HG02840 (cell line): ENCODE measurements around the gene SLC22A17.
"Not testable (repeated sequence)": the region's sequence is repeated elsewhere in the genome, so short reads cannot be mapped to it uniquely, and the experiment has no call there.

Experiments
- ATAC-seq: cut with Tn5 transposase; IDR thresholded peaks from one replicate; pipeline ENCODE4 v1.9.1; 2021; ENCODE audit warnings: mild to moderate bottlenecking, moderate library complexity, moderate number of reproducible peaks; ENCODE audit not compliant: unreplicated experiment, low FRiP score

SLC22A17 gene

DNA sequence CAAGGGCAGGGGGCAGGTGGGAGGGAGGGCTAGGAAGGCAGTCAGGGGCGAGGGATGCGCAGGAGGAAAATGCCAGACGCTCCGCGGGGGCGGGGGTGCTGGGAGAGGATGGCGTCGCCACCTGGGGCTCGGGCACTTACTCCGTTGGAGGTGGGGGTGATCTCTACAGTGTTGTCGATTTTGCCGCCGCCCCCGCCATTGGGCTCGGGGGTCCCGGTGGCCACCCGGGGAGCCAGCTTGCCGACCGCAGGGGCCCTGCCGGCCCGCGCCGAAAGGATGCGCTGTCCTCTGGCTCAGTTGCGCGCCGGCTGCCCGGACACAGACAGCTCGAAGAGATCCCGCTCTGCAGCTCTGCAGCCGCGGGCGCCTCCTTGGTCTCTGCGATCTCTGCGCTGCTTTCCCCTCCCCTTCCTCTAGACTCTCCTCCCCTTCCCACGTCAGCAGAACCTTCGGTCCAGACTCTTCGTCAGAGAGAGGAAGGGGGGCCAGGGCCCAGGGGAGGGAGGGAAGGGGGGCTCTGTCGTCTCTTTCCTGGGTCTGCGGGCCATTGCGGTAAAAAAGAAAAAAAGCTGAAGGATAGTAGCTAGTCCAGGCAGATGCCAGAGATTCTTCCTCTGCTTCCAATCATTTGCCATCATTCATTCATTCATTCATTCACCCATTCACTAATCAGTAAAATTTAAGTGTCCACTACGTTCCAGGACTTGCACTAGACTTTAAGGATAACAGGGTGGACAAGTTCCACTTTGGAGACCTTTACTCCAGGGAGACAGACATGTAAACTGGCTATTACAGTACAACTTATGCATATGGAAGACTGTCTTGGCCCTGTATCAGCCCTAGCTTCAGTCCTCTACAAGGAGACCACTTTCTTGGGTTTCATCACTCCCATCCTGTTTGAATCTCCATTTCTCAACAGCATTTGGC is at the start of gene SLC22A17:
SLC22A17 (minus strand) TSS at position 382 of the 927 bp plus-strand sequence.
- no peak for ATAC-seq

DNA sequence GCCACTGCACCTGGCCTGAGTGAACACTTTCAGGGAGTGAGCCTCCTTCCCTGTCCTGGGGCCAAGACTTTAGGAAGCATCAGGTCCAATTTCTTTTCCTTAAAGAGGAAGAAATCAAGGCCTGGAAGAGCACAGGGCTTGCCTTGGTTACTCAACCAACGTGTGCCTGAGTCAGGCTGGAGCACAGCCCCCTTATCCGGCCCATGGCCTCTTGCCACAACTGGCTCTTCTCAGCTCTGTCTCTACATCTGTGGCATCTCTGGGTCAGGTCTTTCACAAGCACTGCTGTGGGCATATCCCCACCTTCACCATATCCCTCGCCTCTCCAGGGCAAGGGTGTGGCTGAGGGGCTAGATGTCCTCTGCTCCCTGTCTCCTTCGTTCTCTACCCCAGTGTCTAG is 48.6 kb upstream of the SLC22A17 start:
- ATAC-seq: no peak

GRCh38 chr14:23400496-23401149 is 47.9 kb upstream of the SLC22A17 start:
- ATAC-seq: not testable (repeated sequence)

GRCh38 chr14:23399591-23399990 is 46.9 kb upstream of the SLC22A17 start:
- ATAC-seq: no peak

DNA sequence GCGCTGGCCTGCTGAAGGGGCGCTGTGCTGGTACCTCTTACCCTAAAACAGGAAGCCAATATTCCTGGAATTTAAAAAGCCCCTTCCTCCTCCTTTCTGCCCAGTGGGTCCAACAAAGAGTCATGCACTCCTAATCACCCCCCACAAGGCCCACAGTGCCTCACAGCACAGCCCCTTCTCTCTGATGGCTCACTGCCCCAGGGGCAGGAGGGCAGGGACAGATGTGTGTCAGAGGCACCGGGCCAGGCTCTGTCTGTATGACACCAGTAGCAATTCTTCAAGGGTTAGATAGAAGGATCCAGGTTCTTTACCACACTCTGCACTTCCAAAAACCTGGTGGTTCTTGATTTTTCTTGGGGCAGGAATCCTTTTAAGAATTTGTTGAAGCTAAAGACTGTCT is 46.4 kb upstream of the SLC22A17 start:
- no peak for ATAC-seq

- ATAC-seq: no peak
These were observed 45.7 kb upstream of the SLC22A17 start for GRCh38 chr14:23398348-23398747.

DNA sequence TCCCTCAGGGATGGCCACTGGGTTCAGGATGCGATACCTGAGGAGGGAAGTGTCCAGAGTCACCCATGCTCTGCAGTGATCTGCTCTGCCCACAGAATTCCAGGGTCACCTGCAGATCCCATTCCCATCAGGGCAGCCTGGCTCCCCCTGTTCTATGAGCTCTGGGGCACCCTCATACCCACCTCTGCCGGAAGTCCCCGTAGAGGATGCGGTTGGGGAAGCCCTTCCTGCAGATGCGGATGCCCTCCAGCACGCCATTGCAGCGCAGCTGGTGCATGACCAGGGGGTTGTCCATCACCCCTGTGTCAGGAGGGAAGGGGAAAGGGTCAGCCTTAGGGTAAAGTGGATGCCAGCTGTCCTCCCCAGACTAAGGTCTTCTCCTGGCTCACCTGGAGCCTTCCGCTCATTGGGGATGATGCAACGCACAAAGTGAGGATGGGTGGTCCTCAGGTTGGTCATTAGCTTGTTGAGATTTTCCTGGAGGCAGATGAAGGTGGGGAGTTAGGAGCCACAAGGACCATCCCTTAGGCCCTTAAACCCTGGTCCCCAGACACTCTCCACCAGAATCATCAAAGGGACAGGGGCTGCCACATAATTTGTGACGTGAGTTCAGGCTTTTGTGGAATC is 44.2 kb upstream of the SLC22A17 start:
- ATAC-seq: no peak

- ATAC-seq: no peak
These were observed 43.4 kb upstream of the SLC22A17 start for GRCh38 chr14:23396126-23396525.

DNA sequence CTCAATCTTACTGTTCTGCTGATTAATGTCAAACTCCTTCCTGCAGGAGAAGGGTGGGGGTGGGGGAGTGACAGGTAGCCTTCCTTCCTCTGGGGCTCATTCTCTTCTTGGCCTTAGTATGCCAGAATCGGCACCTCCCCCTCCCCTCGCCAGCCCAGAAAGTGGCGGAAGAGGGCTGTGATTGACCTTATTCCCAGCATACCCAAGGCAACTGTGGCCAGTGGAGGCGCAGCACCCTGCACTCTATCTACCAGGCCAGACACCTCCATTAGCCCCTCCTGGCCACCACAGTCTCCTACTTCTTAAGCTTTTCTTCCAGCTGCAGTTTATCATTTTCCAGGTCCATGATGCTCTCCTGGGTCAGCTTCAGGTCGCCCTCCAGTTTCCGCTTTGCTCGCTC is 39.9 kb upstream of the SLC22A17 start:
- ATAC-seq: no peak

GRCh38 chr14:23389871-23390270 is 37.2 kb upstream of the SLC22A17 start:
- not testable (repeated sequence) for ATAC-seq

- no peak for ATAC-seq
These were observed 36.7 kb upstream of the SLC22A17 start for GRCh38 chr14:23389396-23389795.

- no peak for ATAC-seq
These were observed 36.3 kb upstream of the SLC22A17 start for GRCh38 chr14:23388996-23389395.

- no peak for ATAC-seq
These were observed 35.5 kb upstream of the SLC22A17 start for GRCh38 chr14:23387916-23388882.

GRCh38 chr14:23386999-23387398 is 34.3 kb upstream of the SLC22A17 start:
- ATAC-seq: no peak

DNA sequence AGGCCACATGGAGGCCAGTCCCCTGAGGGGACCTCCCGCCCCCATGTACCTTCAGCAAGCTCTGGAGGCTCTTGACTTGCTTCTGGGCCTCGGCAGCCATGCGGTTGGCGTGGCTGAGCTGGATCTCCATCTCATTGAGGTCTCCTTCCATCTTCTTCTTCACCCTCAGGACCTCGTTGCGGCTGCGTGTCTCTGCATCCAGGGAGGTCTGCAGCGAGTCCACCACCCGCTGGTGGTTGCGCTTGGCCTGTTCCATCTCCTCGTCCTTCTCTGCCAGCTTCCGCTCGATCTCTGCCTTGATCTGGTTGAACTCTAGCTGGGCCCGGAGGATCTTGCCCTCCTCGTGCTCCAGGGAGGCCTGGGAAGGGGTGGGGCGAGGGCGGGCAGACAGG is 33.6 kb upstream of the SLC22A17 start:
- not testable (repeated sequence) for ATAC-seq

GRCh38 chr14:23385642-23386265 is 33.1 kb upstream of the SLC22A17 start:
- no peak for ATAC-seq

GRCh38 chr14:23385244-23385641 is 32.6 kb upstream of the SLC22A17 start:
- no peak for ATAC-seq

DNA sequence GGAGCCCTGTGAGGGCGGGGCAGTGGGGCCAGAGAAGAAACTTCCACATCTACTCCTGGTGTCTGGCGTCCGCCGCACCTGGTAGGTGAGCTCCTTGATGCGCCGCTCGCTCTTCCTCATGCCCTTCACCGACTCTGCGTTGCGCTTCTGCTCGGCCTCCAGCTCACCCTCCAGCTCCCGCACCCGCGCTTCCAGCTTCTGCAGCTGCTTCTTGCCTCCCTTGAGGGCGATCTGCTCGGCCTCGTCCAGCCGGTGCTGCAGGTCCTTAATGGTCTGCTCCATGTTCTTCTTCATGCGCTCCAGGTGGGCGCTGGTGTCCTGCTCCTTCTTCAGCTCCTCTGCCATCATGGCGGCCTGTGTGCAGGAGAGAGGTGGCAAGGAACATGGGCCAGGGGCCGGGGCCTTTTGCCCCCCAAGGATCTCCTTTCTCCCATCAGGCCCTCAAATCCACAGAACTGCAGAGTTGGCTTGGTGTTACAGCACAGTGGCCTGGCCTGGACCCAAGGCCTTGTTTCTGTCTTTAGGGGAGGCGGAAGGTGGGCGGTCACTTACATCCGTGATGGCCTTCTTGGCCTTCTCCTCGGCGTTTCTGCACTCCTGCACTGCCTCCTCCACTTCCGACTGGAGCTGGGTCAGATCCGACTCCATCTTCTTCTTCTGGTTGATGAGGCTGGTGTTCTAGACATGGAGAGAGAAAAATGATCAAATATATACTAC is 31.8 kb upstream of the SLC22A17 start:
- ATAC-seq: no peak
